Right cardiac atrium (tissue), 5 donors: Measurements from ENCODE around the gene RTF1. TPM values are rescaled to one million over a fixed set of nuclear protein-coding genes. Genes with fewer than 3 reads are reported as not detected.

Experiments used
- ATAC-seq, 2 donors: fragments of 200-7000 bp; cut with Tn5 transposase; one replicate each; pipeline versions ENCODE4 v1.8.0 to v1.9.1; 2020; ENCODE audit warnings: moderate library complexity in 2 of 2, mild to moderate bottlenecking in 1 of 2
- DNase-seq, 3 donors: peaks; one replicate each; pipeline ENCODE4 v3.0.0-alpha.2; 2020
- H3K27ac ChIP-seq: one replicate; pipeline ENCODE4 v1.5.1; 2013; ENCODE audit warnings: mild to moderate bottlenecking, low read length, control low read depth, moderate library complexity
- H3K27me3 ChIP-seq: one replicate; pipeline ENCODE4 v1.6.1; 2013; ENCODE audit not compliant: control insufficient read depth, insufficient read depth
- H3K4me1 ChIP-seq: one replicate; pipeline ENCODE4 v1.6.1; 2013; ENCODE audit warnings: low read length; ENCODE audit not compliant: control insufficient read depth, insufficient read depth
- H3K4me3 ChIP-seq: one replicate; pipeline ENCODE4 v1.5.1; 2013; ENCODE audit warnings: low read length, control low read depth
- H3K9me3 ChIP-seq: one replicate; pipeline ENCODE4 v1.6.1; 2013; ENCODE audit warnings: low read length; ENCODE audit not compliant: control insufficient read depth
- WGBS: extraction: QIAGEN DNeasy Blood & Tissue Kit; methylation state at CpG from one replicate; pipeline ENCODE4 v1.1.7; 2013; 5-methylcytosine and 5-hydroxymethylcytosine counted together
- intact Hi-C, 4 donors: fragments of 100-400 bp; cut with DNase I; formaldehyde crosslinking; loops; one replicate each; pipeline versions ENCODE4 v1.11.0 to v1.14.0; 2022 to 2023
- polyA plus RNA-seq: library from polyadenylated mRNA; stranded (reverse); fragments of 200-250 nt; gene quantifications from one replicate; pipeline ENCODE4 v1.2.3, GENCODE V29; 2013
- total RNA-seq, 4 donors: library from RNA; stranded (reverse); fragmentation: NEBNext Ultra II Directional; extraction: Animal tissue kit (Norgen Biotek cat#: 25700); gene quantifications; one replicate each; pipeline ENCODE4 v1.2.1, GENCODE V29; 2021
- donor health status: healthy with polysubstance abuse.
- donor health status: DM: no; HTN: yes; CAD: no.
- donor health status: DM: no; HTN: no; CAD: no.
- donor health status: DM: no; HTN: yes; CAD: no; lungs with severe emphysema.
- donor health status: DM: yes; HTN: yes; CAD: no.

Gene RTF1
- total and polyA plus RNA-seq, 5 donors, result 14.1 to 25.0 (median 22.6) TPM

DNA sequence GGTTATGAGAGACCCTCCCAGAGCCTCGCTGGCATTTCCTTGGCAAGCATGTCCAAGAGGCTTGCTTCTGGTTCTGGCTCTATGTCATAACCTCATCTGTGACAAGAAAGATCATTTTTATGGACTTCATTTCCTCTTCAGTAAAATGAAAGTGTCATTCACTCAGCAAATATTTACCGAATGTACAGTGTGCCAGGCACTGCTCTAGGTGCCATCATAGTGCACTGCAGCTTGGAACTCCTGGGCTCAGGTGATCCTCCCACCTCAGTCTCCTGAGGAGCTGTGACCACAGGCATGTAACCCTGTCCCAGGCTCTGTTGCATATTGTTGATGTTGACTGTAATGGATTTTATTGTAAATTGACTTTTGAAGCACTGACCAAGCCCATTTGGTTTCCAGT, 58.0 kb downstream of the RTF1 start:
- Histone ChIP-seq H3K27ac (no peak overlapping the region), H3K27me3 (no peaks in the 10 kb centered on the region), H3K4me3 (no peak overlapping the region), H3K4me1 (no peaks in the 10 kb centered on the region), H3K9me3 (no peaks in the 10 kb centered on the region)
- DNase-seq (no peak), ATAC-seq (no peak)
- intact Hi-C loops, result no loop called here
- WGBS, result 79% methylated on average over 2 of the region's 2 CpGs

- 81% methylated on average over 5 of the region's 5 CpGs for WGBS
- ATAC-seq, result no peak
- DNase-seq, result no peak
- no peaks in the 10 kb centered on the region for H3K27me3 ChIP-seq
- no peaks in the 10 kb centered on the region for H3K4me1 ChIP-seq
- intact Hi-C loops, result no loop called here
- no peak overlapping the region for H3K4me3 ChIP-seq
- H3K27ac ChIP-seq, result no peak overlapping the region
- no peaks in the 10 kb centered on the region for H3K9me3 ChIP-seq
Observed at GRCh38 chr15:41476416-41477048, 59.6 kb downstream of the RTF1 start.

GRCh38 chr15:41480396-41481140, 63.7 kb downstream of the RTF1 start:
- no peak overlapping the region for H3K4me3 ChIP-seq
- no peak overlapping the region for H3K27ac ChIP-seq
- H3K9me3 ChIP-seq, result no peaks in the 10 kb centered on the region
- intact Hi-C loops, result no loop called here
- DNase-seq (peak in 1 of 3 donors; percentile 28), ATAC-seq (no peak)
- H3K27me3 ChIP-seq, result no peaks in the 10 kb centered on the region
- H3K4me1 ChIP-seq, result no peaks in the 10 kb centered on the region
- WGBS, result 94% methylated on average over 12 of the region's 12 CpGs

DNA sequence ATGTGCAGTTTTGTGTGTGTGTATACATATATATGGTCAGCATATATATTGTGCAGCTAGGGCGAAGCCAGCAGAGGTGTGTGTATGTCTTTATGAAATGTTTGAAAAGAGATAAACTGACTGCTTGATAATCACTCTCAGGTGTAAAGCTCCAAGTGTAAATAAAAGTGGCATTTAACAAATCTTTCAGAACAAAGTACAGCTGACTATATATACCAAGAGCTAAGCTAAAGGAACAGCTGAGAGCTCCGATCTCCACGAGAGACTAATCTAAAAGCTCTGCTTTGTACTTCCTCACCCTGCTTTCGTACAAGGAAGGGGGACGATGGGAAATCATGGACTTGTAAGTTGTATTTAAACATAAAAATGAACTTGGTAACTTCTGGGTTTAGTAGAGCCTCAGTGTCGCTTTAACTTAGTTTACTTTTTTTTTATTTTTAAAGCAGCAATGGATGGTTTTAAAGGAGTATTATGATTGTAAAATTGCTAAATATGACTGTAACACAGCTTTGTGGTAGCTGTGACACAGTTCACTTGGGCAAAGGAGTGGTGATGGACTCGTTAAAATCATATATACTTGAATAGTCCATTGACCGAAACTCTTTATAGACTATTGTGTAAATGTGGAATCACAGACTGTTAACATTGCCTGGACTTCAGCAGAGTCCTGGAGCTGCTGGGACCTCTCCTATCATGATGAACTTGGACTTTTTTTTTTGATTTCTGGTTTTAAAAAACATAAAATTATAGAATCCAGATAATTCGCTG, 65.4 kb downstream of the RTF1 start:
- H3K4me3 ChIP-seq, result no peak overlapping the region
- intact Hi-C loops, result no loop called here
- no peaks in the 10 kb centered on the region for H3K4me1 ChIP-seq
- H3K27me3 ChIP-seq, result no peaks in the 10 kb centered on the region
- ATAC-seq (no peak), DNase-seq (no peak)
- H3K9me3 ChIP-seq, result no peaks in the 10 kb centered on the region
- WGBS, result 96% methylated on average over 9 of the region's 9 CpGs
- H3K27ac ChIP-seq, result no peak overlapping the region

GRCh38 chr15:41483115-41483514, 66.2 kb downstream of the RTF1 start:
- no peaks in the 10 kb centered on the region for H3K9me3 ChIP-seq
- no peak overlapping the region for H3K4me3 ChIP-seq
- DNase-seq, result no peak
- no peaks in the 10 kb centered on the region for H3K4me1 ChIP-seq
- H3K27ac ChIP-seq, result no peak overlapping the region
- intact Hi-C loops, result no loop called here
- no peak for ATAC-seq
- H3K27me3 ChIP-seq, result no peaks in the 10 kb centered on the region

DNA sequence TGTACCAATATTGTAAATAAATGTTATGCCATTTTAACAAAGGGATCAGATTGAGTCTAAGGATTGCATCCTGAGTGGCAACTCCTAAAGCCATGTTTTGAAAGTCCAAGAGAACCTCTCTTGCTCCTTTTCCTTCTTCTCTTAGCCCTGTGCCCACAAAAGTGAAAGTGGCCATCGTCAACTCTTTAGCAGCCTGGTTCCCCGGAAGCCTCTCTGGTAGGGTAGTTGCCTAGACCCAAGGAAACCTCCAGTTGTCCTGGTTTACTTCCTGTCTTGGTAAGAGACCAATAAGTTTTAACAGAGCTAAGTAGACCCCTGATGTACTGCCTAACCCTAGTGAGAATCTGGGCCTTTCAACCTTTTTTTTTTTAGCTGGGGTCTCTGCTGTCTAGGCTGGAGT, 66.6 kb downstream of the RTF1 start:
- ATAC-seq (no peak), DNase-seq (peak in 1 of 3 donors; percentile 6)
- 95% methylated on average over 2 of the region's 2 CpGs for WGBS
- H3K4me1 ChIP-seq, result no peaks in the 10 kb centered on the region
- H3K4me3 ChIP-seq, result no peak overlapping the region
- H3K27ac ChIP-seq, result no peak overlapping the region
- H3K9me3 ChIP-seq, result no peaks in the 10 kb centered on the region
- intact Hi-C loops, result no loop called here
- H3K27me3 ChIP-seq, result no peaks in the 10 kb centered on the region

DNA sequence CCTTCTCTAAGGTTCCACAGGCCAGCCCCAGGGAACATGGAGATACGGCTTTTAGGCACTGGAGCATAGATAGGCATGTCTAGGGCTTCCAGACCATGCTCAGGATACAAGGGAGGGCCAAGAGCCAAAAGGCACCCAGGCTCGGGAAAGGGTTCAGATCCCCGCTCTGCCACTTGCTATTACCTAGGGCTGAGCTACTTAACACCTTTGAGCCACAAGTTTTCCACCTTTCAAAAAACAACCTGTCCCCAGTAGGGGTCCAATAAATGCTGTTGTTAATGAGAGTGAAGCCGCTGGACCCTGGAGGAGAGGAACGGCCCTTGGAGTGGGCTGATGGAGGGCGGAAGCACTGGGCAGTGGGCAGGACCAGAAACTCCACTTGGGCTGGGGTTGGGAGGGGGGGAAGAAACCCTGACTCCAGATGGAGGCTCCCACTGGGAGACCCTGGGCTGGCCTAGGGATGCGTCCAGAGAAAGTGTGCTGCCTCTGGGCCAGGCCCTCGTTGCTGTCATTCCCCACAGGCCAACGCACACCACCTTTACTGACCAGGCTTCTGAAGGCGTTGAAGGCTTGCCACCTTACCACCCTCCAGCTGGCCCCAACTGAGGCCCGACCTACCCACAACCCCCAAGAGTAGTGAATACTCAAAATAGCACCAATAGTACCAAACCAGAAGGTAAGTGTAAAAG, 68.2 kb downstream of the RTF1 start:
- H3K9me3 ChIP-seq, result no peaks in the 10 kb centered on the region
- H3K4me1 ChIP-seq, result no peaks in the 10 kb centered on the region
- DNase-seq (peak in 1 of 3 donors; percentile 34), ATAC-seq (no peak)
- WGBS, result 80% methylated on average over 11 of the region's 11 CpGs
- H3K27ac ChIP-seq, result no peak overlapping the region
- H3K27me3 ChIP-seq, result no peaks in the 10 kb centered on the region
- intact Hi-C loops, result no loop called here
- no peak overlapping the region for H3K4me3 ChIP-seq

- no peak overlapping the region for H3K27ac ChIP-seq
- H3K4me1 ChIP-seq, result no peaks in the 10 kb centered on the region
- no peaks in the 10 kb centered on the region for H3K27me3 ChIP-seq
- DNase-seq (no peak), ATAC-seq (peak in 1 of 2 donors; percentile 9)
- 82% methylated on average over 43 of the region's 43 CpGs for WGBS
- no peaks in the 10 kb centered on the region for H3K9me3 ChIP-seq
- no peak overlapping the region for H3K4me3 ChIP-seq
- intact Hi-C loops, result no loop called here
Observed at GRCh38 chr15:41486286-41486685, 69.4 kb downstream of the RTF1 start.

DNA sequence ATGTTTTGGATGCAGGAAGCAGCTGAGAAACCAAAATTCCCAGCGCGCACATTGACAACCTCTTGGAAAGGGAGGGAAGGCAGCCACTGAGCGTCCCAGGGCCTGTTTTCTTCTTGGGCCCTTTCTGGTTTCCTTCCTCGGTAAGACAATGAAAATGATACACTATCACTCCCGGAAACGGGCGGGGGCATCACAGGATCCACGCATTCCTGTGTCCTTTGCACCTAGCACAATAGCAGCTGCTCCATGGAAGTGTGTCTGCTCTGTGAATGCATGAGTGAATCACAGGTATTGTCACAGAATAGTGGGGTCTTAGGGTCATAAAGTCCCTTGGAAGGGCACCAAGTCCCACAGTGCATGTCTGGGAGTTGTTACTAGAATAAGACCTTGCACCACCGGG, 70.5 kb downstream of the RTF1 start:
- H3K4me3 ChIP-seq, result no peak overlapping the region
- ATAC-seq (peak in 1 of 2 donors; percentile 38), DNase-seq (peak in 1 of 3 donors; percentile 55)
- no peaks in the 10 kb centered on the region for H3K27me3 ChIP-seq
- H3K27ac ChIP-seq, result no peak overlapping the region
- H3K4me1 ChIP-seq, result no peaks in the 10 kb centered on the region
- no peaks in the 10 kb centered on the region for H3K9me3 ChIP-seq
- intact Hi-C loops, result no loop called here
- 70% methylated on average over 9 of the region's 9 CpGs for WGBS

DNA sequence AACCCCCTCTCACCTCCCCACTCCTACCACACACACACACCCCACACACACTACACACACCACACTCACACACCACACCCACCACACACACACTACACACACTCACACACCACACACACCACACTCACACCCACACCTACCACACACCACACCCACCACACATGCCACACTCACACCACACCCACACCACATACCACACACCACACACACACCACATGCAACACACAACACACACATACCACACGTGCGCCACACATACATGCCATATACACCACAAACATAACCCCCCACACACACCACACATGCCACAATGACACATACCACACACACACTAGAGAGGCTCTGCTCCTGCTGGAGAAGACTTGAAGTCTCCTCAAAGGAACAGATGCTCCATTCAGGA, 70.9 kb downstream of the RTF1 start:
- Histone ChIP-seq H3K4me1 (no peaks in the 10 kb centered on the region), H3K27me3 (no peaks in the 10 kb centered on the region), H3K4me3 (no peak overlapping the region), H3K27ac (no peak overlapping the region), H3K9me3 (no peaks in the 10 kb centered on the region)
- DNase-seq (no peak), ATAC-seq (peak in 1 of 2 donors; percentile 17)
- WGBS, result 87% methylated on average over 2 of the region's 2 CpGs
- intact Hi-C loops, result no loop called here

GRCh38 chr15:41489641-41490040, 72.7 kb downstream of the RTF1 start:
- no peak for DNase-seq
- Histone ChIP-seq H3K27me3 (no peaks in the 10 kb centered on the region), H3K9me3 (no peaks in the 10 kb centered on the region), H3K4me1 (no peaks in the 10 kb centered on the region), H3K4me3 (no peak overlapping the region), H3K27ac (no peak overlapping the region)
- 97% methylated on average over 2 of the region's 2 CpGs for WGBS
- intact Hi-C loops, result no loop called here
- no peak for ATAC-seq
